GM19328 (cell line): ENCODE data around the gene FGF2.

Experiments used
- ATAC-seq: cut with Tn5 transposase; IDR thresholded peaks from one replicate; pipeline ENCODE4 v1.9.1; 2021; ENCODE audit warnings: mild to moderate bottlenecking, moderate library complexity; ENCODE audit not compliant: unreplicated experiment

The FGF2 gene

GRCh38 chr4:122884499-122884898 lies 57.9 kb downstream of the FGF2 start:
- ATAC-seq: no peak

- no peak for ATAC-seq
Observed at GRCh38 chr4:122889726-122890125, 63.1 kb downstream of the FGF2 start.

- no peak for ATAC-seq
Observed at GRCh38 chr4:122890147-122890795, 63.6 kb downstream of the FGF2 start.

- ATAC-seq: no peak
Observed at GRCh38 chr4:122894827-122895226, 68.2 kb downstream of the FGF2 start.

- ATAC-seq: no peak
Observed at GRCh38 chr4:122895336-122895995, 68.8 kb downstream of the FGF2 start.

- no peak for ATAC-seq
Observed at GRCh38 chr4:122896270-122896669, 69.6 kb downstream of the FGF2 start.

- no peak for ATAC-seq
Observed at GRCh38 chr4:122898370-122899150, 71.9 kb downstream of the FGF2 start.

- no peak for ATAC-seq
Observed at GRCh38 chr4:122899682-122900081, 73.1 kb downstream of the FGF2 start.

- ATAC-seq: no peak
Observed at GRCh38 chr4:122900314-122900713, 73.7 kb downstream of the FGF2 start.

- ATAC-seq: no peak
Observed at GRCh38 chr4:122901247-122902010, 74.8 kb downstream of the FGF2 start.

- ATAC-seq: no peak
Observed at GRCh38 chr4:122903766-122904288, 77.2 kb downstream of the FGF2 start.

GRCh38 chr4:122906859-122907305 lies 80.3 kb downstream of the FGF2 start:
- ATAC-seq: no peak

- no peak for ATAC-seq
Observed at GRCh38 chr4:122908223-122908622, 81.6 kb downstream of the FGF2 start.

GRCh38 chr4:122909683-122910082 lies 83.1 kb downstream of the FGF2 start:
- no peak for ATAC-seq

- ATAC-seq: no peak
Observed at GRCh38 chr4:122911588-122911987, 85.0 kb downstream of the FGF2 start.

GRCh38 chr4:122912810-122913575 lies 86.4 kb downstream of the FGF2 start:
- no peak for ATAC-seq

GRCh38 chr4:122914292-122914904 lies 87.8 kb downstream of the FGF2 start:
- no peak for ATAC-seq

GRCh38 chr4:122914938-122915337 lies 88.3 kb downstream of the FGF2 start:
- no peak for ATAC-seq

- ATAC-seq: no peak
Observed at GRCh38 chr4:122917731-122918130, 91.1 kb downstream of the FGF2 start.

- no peak for ATAC-seq
Observed at GRCh38 chr4:122920473-122920872, 93.8 kb downstream of the FGF2 start.
